GM18870 (cell line): ENCODE results near the gene TTC34.
"Not testable (repeated sequence)": the region's sequence is repeated elsewhere in the genome, so short reads cannot be mapped to it uniquely, and the experiment has no call there.

Experiments
- ATAC-seq: cut with Tn5 transposase; IDR thresholded peaks from one replicate; pipeline ENCODE4 v1.9.1; 2021; ENCODE audit warnings: moderate library complexity; ENCODE audit not compliant: unreplicated experiment

Gene TTC34

DNA sequence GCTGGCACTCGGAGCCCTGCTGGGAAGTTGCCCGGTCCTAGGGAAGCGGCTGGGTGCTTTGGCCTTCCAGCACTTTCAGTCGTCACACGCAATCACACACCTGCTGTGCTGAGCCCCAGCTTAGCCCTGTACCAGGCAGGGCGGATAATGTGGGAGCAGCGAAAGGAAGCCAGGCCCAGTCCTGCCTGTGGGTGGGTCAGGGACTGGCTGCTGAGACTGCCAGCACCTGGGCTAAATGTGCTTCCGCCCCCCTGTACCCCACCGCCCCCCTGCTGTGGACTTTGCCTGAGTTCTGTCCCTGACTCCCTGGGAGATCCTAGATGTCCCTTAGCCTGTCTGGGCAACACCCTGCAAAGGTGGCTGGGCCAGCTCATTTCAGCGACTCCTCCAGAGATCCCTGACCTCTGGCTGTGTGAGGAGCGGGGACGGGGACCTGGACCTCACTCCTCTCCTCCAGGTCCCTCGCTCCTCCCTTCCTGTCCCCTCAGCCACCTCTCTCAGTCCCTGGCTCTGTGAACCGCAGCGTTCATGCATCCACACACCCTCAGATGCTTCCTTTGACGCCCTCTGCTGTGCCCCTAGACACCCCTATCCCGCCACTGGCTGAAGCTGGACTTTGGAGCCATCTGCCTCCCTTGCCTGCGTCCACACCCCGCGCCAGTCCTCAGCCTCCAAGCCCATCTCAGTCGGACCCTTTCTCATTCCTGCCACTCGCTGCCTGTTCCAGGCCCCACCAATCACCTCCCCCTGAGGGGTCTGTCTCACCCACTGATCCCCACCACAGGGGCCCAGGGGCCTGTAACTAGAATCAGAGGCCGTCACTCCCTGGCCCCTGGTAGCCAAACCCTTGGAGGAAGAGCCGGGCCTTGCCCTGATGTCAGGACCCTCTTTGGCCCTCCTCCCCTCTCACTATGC lies 170.1 kb downstream of the TTC34 start:
- ATAC-seq: no peak

- ATAC-seq: no peak
Measured at GRCh38 chr1:2630498-2631135, 170.9 kb downstream of the TTC34 start.

DNA sequence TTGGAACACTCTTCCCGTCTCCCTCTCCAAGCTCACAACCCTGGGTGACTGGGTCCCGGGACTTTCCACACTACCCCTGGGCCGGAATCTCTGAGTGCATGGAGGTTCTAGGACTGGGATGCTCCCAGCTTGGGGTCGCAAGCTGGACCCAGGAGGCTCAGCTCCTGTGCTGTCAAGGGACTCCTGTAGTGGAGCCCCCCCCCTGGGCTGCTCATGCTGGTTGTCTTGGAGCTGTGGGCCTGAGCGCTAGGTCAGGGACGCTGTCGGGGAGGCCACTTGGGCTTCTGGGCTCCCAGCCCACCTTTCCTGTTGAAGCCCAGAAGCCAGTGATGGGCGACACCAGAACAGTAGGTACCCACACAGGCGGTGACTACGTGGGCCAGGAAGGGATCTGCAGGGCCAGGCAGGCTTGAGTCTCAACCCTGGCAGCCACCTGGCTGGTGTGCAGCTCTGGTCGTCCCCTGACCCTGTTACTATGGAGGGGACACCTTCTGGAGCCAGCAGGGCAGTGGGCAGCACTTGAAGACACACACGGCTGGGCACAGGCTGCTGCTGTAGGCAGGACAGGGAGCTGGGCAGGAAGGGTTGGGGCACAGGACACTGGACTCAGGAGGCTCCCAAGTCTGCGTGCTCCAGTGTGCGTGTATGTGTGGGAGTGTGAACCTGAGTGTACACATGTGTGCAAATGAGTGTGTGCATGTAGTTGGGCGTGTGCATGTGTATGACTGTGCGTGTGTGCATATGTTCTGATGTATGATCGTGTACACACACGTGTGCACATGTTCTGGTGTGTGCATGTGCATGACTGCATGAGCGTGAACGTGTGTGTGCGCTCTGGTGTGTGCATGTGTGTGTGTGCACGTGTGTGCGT lies 171.6 kb downstream of the TTC34 start:
- ATAC-seq: no peak

- no peak for ATAC-seq
Measured at GRCh38 chr1:2628933-2629626, 172.4 kb downstream of the TTC34 start.

- no peak for ATAC-seq
Measured at GRCh38 chr1:2628191-2628932, 173.1 kb downstream of the TTC34 start.

GRCh38 chr1:2627746-2628145 lies 173.7 kb downstream of the TTC34 start:
- ATAC-seq: no peak

DNA sequence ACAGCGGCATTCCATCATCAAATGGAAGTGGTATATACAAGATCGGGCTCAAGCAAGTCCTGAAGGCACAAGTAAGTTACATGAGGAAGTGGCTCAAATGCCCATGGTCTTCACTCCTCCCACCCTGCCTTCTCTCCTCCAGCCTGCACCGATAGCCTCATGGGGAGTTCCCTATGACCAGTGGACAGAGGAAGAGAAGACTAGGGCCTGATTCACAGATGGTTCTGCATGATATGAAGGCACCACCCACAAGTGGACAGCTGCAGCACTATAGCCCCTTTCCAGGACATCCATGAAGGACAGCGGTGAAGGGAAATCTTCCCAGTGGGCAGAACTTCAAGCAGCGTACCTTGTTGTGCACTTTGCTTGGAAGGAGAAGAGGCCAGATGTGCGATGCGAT lies 175.7 kb downstream of the TTC34 start:
- not testable (repeated sequence) for ATAC-seq

DNA sequence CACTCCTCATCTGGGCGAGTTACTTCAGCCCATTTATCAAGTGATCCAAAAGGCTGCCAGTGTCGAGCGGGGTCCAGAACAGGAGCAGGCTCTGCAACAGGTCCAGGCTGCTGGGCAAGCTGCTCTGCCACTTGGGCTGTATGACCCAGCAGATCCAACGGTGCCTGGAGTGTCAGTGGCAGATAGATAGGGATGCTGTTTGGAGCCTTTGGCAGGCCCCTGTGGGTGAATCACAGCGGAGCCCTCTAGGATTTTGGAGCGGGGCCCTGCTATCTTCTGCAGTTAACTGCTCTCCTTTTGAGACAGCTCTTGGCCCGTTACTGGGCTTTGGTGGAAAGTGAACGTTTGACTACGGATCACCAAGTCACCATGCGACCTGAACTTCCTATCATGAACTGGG lies 176.2 kb downstream of the TTC34 start:
- no peak for ATAC-seq

GRCh38 chr1:2624735-2625300 lies 176.7 kb downstream of the TTC34 start:
- no peak for ATAC-seq

DNA sequence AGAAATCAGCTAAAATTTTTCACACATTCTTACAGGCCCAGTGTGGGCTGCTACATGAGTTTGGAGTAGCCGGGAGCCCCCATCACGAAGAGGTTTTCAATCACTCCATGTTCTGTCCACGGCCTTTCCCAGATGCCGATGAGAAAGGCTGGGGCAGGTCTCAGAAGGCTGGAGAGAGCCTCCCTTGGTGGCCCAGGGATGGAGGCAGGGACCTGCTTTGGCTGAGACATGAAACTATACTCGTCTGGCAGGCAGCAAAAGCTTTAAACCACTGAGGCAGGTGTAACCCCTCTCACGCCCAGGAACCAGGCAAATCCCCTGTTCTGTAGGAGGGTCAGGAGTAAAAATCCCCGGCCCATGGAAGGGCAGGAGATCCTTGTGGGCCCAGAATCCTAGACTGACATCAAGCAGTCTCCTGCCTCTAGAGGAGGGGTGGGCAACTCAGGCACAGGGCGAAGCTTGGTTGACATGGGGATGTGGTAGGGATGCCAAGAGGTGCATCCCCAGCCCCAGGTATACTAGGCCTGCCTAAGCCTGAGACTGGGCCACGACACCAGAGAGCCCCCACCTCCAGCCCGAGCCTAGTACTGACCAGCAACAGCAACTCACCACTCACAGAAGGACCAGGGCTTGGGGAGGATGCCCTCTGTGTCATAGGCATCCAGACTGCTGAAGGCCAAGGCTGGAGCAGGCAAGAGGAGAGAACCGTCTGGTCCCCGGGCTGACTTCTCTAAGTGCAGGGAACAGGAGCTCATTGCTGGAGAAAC lies 177.7 kb downstream of the TTC34 start:
- no peak for ATAC-seq

DNA sequence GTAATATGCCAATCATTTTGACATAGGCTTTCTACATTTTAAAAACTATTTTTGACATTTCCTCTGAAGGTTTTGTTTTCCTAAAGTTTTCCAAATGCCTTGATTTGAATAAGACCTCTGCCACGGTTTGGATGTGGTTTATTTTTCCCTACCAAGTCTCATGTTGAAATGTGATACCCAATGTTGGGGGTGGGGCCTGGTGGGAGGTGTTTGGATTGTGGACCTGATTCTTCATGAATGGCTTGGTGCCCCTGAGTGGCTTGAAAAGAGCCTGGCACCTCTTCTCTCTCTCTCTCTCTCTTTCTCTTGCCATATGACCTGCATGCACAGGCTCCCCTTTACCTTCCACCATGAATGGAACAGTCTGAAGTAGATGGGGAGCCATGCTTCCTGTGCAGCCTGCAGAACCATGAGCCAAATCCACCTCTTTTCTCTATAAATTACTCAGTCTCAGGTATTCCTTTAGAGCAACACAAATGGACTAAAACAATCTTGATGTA lies 183.5 kb downstream of the TTC34 start:
- no peak for ATAC-seq

DNA sequence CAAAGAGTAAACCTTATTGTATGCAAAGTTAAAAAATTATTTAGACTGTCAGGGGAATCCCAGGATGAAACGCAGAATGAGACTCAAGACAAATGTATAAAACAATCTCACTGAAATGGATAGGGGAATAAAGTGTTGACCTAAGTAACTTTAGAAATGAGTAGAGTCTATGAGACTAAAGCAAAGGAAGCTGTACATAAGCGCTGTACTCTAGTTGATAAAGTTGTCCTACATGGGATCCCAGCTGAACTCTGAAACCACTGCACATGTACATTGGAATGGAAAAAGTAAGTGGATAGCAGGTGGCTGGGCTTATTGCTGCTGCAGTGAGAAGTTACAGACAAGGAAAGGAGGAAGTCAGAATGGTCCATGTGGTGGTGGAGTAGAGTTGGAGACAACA lies 187.3 kb downstream of the TTC34 start:
- ATAC-seq: no peak

DNA sequence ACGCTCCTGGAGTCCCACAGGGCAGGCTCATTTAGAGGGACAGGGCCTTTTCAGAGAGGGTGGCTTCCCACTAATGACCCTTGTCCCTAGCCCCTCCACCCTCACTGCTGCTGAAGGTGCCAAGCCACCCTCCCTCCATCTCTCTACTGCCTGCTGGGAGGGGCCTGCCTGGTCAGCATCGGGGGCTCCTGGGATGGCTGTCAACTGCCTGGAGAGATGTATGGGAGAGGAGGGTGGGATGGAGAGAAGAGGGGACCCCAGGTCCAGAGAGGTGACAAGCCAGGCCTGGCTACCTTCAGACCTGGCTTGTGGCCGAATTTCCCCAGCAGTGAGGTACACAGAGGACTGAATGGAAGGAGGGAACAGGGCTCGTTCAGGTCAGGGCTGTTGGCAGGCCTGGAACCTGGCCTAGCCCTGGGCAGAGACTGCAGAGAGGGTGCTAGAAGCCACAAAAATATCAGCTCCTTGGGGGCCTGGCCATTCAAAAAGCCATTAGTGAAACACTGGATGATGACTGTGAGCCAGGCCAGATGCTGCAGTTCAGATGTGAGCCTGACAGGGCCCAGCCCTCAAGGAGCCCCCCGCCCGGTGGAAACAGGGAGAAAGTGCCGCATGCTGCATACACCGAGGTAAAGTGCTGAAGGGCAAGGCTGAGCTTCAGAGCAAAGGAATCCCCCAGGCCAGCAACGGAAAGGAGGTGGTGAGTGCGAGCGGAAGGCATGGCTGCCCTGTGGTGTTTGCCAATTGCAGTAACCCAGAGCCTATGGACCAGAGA lies 188.7 kb downstream of the TTC34 start:
- ATAC-seq: no peak

- ATAC-seq: no peak
Measured at GRCh38 chr1:2611621-2612437, 189.7 kb downstream of the TTC34 start.

- ATAC-seq: no peak
Measured at GRCh38 chr1:2611031-2611501, 190.4 kb downstream of the TTC34 start.

DNA sequence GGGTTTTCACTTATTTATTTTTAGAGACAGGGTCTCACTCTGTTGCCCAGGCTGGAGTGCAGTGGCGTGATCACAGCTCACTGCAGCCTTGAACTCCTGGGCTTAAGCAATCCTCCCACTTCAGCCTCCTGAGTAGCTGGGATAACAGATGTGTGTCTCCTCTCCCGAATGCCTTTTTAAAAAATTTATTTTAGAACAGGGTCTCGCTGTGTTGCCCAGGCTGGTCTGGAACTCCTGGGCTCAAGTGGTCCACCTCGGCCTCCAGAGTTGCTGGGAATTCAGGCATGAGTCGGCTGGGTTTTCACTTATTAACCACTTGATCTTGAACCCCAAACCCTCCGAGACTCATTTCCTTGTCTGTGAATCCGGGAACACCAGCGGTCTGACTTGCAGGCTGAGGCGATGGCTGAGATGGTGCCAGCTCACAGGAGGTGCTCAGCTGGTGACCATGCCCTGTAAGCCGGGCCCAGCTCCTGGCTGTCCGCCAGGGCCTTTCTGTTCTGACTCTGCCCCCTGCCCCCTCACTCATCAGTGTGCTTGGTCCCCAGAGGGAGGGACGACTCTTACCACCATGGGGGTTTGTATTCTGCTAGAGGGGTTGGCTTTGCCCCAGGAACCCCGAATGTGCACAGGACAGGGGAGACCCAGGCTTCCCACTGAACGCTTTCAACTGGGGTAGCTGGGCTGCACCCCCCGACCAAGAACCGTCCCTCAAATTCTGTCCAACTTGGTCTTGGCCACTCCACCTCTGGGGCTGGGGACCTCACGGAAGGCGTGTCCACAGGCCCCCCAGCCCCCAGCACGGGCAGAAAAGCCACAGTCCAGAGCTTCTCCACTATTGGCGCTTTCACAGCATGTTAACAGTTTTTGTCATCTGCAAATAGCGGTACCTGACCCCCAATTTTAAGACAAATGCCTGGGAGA lies 191.2 kb downstream of the TTC34 start:
- ATAC-seq: no peak
